ENCODE data around the gene PLCG2. TPM values are rescaled to one million over a fixed set of nuclear protein-coding genes. Genes with fewer than 3 reads are reported as not detected.

Gene PLCG2
- total RNA-seq, 1 donor from 2014 or later, result 8.4 TPM

GRCh38 chr16:81863630-81864352 is 84.7 kb downstream of the PLCG2 start:
- Histone ChIP-seq H3K4me1 (ENCODE audit: control insufficient read depth in 3 of 3, insufficient read depth in 3 of 3, low read length in 3 of 3) (peaks cover 0 to 6% (median 3%) of the 10 kb centered on the region in 3 donors), H3K9me3 (ENCODE audit: control insufficient read depth in 3 of 3, low read length in 3 of 3) (no peaks in the 10 kb centered on the region), H3K9ac (ENCODE audit: low read depth in 1 of 3, low read length in 3 of 3) (no peak overlapping the region), H3K27me3 (ENCODE audit: control insufficient read depth in 3 of 3, insufficient read depth in 3 of 3, low read length in 3 of 3) (peaks cover 7 to 19% (median 14%) of the 10 kb centered on the region in 3 donors), H3K4me3 (ENCODE audit: low read length in 3 of 3) (no peak overlapping the region), H3K27ac (ENCODE audit: low read depth, low read length) (no peak overlapping the region), H3K36me3 (ENCODE audit: control insufficient read depth in 3 of 3, insufficient read depth in 3 of 3, low read length in 3 of 3) (no peaks in the 10 kb centered on the region)

GRCh38 chr16:81864646-81865382 is 85.7 kb downstream of the PLCG2 start:
- no peak overlapping the region for H3K4me3 ChIP-seq (ENCODE audit: low read length in 3 of 3)
- H3K27ac ChIP-seq (ENCODE audit: low read depth, low read length), result no peak overlapping the region
- H3K9me3 ChIP-seq (ENCODE audit: control insufficient read depth in 3 of 3, low read length in 3 of 3), result no peaks in the 10 kb centered on the region
- H3K27me3 ChIP-seq (ENCODE audit: control insufficient read depth in 3 of 3, insufficient read depth in 3 of 3, low read length in 3 of 3), result peaks cover 7 to 19% (median 14%) of the 10 kb centered on the region in 3 donors
- no peaks in the 10 kb centered on the region for H3K36me3 ChIP-seq (ENCODE audit: control insufficient read depth in 3 of 3, insufficient read depth in 3 of 3, low read length in 3 of 3)
- peaks cover 0 to 6% (median 3%) of the 10 kb centered on the region in 3 donors for H3K4me1 ChIP-seq (ENCODE audit: control insufficient read depth in 3 of 3, insufficient read depth in 3 of 3, low read length in 3 of 3)
- no peak overlapping the region for H3K9ac ChIP-seq (ENCODE audit: low read depth in 1 of 3, low read length in 3 of 3)

GRCh38 chr16:81866820-81867440 is 87.8 kb downstream of the PLCG2 start:
- peaks cover 0 to 6% (median 3%) of the 10 kb centered on the region in 3 donors for H3K4me1 ChIP-seq (ENCODE audit: control insufficient read depth in 3 of 3, insufficient read depth in 3 of 3, low read length in 3 of 3)
- H3K9ac ChIP-seq (ENCODE audit: low read depth in 1 of 3, low read length in 3 of 3), result no peak overlapping the region
- H3K36me3 ChIP-seq (ENCODE audit: control insufficient read depth in 3 of 3, insufficient read depth in 3 of 3, low read length in 3 of 3), result no peaks in the 10 kb centered on the region
- H3K27ac ChIP-seq (ENCODE audit: low read depth, low read length), result peak overlapping the region; percentile 60
- no peaks in the 10 kb centered on the region for H3K9me3 ChIP-seq (ENCODE audit: control insufficient read depth in 3 of 3, low read length in 3 of 3)
- H3K4me3 ChIP-seq (ENCODE audit: low read length in 3 of 3), result peak overlapping the region in 1 of 3 donors; percentile 13
- H3K27me3 ChIP-seq (ENCODE audit: control insufficient read depth in 3 of 3, insufficient read depth in 3 of 3, low read length in 3 of 3), result peaks cover 7 to 17% (median 14%) of the 10 kb centered on the region in 3 donors

GRCh38 chr16:81868057-81868748 is 89.1 kb downstream of the PLCG2 start:
- Histone ChIP-seq H3K27me3 (ENCODE audit: control insufficient read depth in 3 of 3, insufficient read depth in 3 of 3, low read length in 3 of 3) (peaks cover 7 to 14% (median 14%) of the 10 kb centered on the region in 3 donors), H3K9ac (ENCODE audit: low read depth in 1 of 3, low read length in 3 of 3) (no peak overlapping the region), H3K36me3 (ENCODE audit: control insufficient read depth in 3 of 3, insufficient read depth in 3 of 3, low read length in 3 of 3) (no peaks in the 10 kb centered on the region), H3K4me3 (ENCODE audit: low read length in 3 of 3) (no peak overlapping the region), H3K4me1 (ENCODE audit: control insufficient read depth in 3 of 3, insufficient read depth in 3 of 3, low read length in 3 of 3) (peaks cover 0 to 6% (median 3%) of the 10 kb centered on the region in 3 donors), H3K9me3 (ENCODE audit: control insufficient read depth in 3 of 3, low read length in 3 of 3) (no peaks in the 10 kb centered on the region), H3K27ac (ENCODE audit: low read depth, low read length) (no peak overlapping the region)

- Histone ChIP-seq H3K27me3 (ENCODE audit: control insufficient read depth in 3 of 3, insufficient read depth in 3 of 3, low read length in 3 of 3) (peaks cover 3 to 9% (median 7%) of the 10 kb centered on the region in 3 donors), H3K4me1 (ENCODE audit: control insufficient read depth in 3 of 3, insufficient read depth in 3 of 3, low read length in 3 of 3) (peaks cover 0 to 6% (median 3%) of the 10 kb centered on the region in 3 donors), H3K4me3 (ENCODE audit: low read length in 3 of 3) (no peak overlapping the region), H3K9ac (ENCODE audit: low read depth in 1 of 3, low read length in 3 of 3) (no peak overlapping the region), H3K27ac (ENCODE audit: low read depth, low read length) (no peak overlapping the region), H3K9me3 (ENCODE audit: control insufficient read depth in 3 of 3, low read length in 3 of 3) (no peaks in the 10 kb centered on the region), H3K36me3 (ENCODE audit: control insufficient read depth in 3 of 3, insufficient read depth in 3 of 3, low read length in 3 of 3) (no peaks in the 10 kb centered on the region)
Observed at GRCh38 chr16:81869326-81869725, 90.2 kb downstream of the PLCG2 start.

GRCh38 chr16:81873206-81873605 is 94.1 kb downstream of the PLCG2 start:
- H3K4me3 ChIP-seq (ENCODE audit: low read length in 3 of 3), result no peak overlapping the region
- H3K27ac ChIP-seq (ENCODE audit: low read depth, low read length), result no peak overlapping the region
- H3K9me3 ChIP-seq (ENCODE audit: control insufficient read depth in 3 of 3, low read length in 3 of 3), result no peaks in the 10 kb centered on the region
- no peaks in the 10 kb centered on the region for H3K4me1 ChIP-seq (ENCODE audit: control insufficient read depth in 3 of 3, insufficient read depth in 3 of 3, low read length in 3 of 3)
- H3K36me3 ChIP-seq (ENCODE audit: control insufficient read depth in 3 of 3, insufficient read depth in 3 of 3, low read length in 3 of 3), result no peaks in the 10 kb centered on the region
- no peak overlapping the region for H3K9ac ChIP-seq (ENCODE audit: low read depth in 1 of 3, low read length in 3 of 3)
- H3K27me3 ChIP-seq (ENCODE audit: control insufficient read depth in 3 of 3, insufficient read depth in 3 of 3, low read length in 3 of 3), result no peaks in the 10 kb centered on the region

GRCh38 chr16:81873843-81874752 is 95.0 kb downstream of the PLCG2 start:
- Histone ChIP-seq H3K27me3 (ENCODE audit: control insufficient read depth in 3 of 3, insufficient read depth in 3 of 3, low read length in 3 of 3) (peaks cover 0 to 3% (median 0%) of the 10 kb centered on the region in 3 donors), H3K27ac (ENCODE audit: low read depth, low read length) (no peak overlapping the region), H3K9ac (ENCODE audit: low read depth in 1 of 3, low read length in 3 of 3) (no peak overlapping the region), H3K4me1 (ENCODE audit: control insufficient read depth in 3 of 3, insufficient read depth in 3 of 3, low read length in 3 of 3) (no peaks in the 10 kb centered on the region), H3K36me3 (ENCODE audit: control insufficient read depth in 3 of 3, insufficient read depth in 3 of 3, low read length in 3 of 3) (no peaks in the 10 kb centered on the region), H3K4me3 (ENCODE audit: low read length in 3 of 3) (no peak overlapping the region), H3K9me3 (ENCODE audit: control insufficient read depth in 3 of 3, low read length in 3 of 3) (no peaks in the 10 kb centered on the region)

GRCh38 chr16:81875461-81875860 is 96.4 kb downstream of the PLCG2 start:
- Histone ChIP-seq H3K27ac (ENCODE audit: low read depth, low read length) (no peak overlapping the region), H3K27me3 (ENCODE audit: control insufficient read depth in 3 of 3, insufficient read depth in 3 of 3, low read length in 3 of 3) (peaks cover 0 to 7% (median 0%) of the 10 kb centered on the region in 3 donors), H3K4me1 (ENCODE audit: control insufficient read depth in 3 of 3, insufficient read depth in 3 of 3, low read length in 3 of 3) (no peaks in the 10 kb centered on the region), H3K36me3 (ENCODE audit: control insufficient read depth in 3 of 3, insufficient read depth in 3 of 3, low read length in 3 of 3) (no peaks in the 10 kb centered on the region), H3K4me3 (ENCODE audit: low read length in 3 of 3) (no peak overlapping the region), H3K9ac (ENCODE audit: low read depth in 1 of 3, low read length in 3 of 3) (no peak overlapping the region), H3K9me3 (ENCODE audit: control insufficient read depth in 3 of 3, low read length in 3 of 3) (no peaks in the 10 kb centered on the region)

Data from skeletal muscle tissue (tissue), 4 donors.